IMR-90 (cell line): ENCODE data around the gene CLCA1.

Experiments
- BHLHE40 ChIP-seq: fragments of 150-350 bp; IDR thresholded peaks from 2 replicates; pipeline ENCODE4 v1.6.1; 2016; ENCODE audit warnings: mild to moderate bottlenecking, low read depth, low read length
- CEBPB ChIP-seq: IDR thresholded peaks from 2 replicates; pipeline ENCODE4 v1.6.1; 2012; ENCODE audit warnings: low read depth, low read length, improper control_type of control experiment
- CHD1 ChIP-seq: IDR thresholded peaks from 2 replicates; pipeline ENCODE4 v1.6.1; 2012; ENCODE audit warnings: low read depth, low read length, improper control_type of control experiment
- CTCF ChIP-seq: conservative IDR thresholded peaks from 2 replicates; pipeline ENCODE4 v1.5.1; 2012; ENCODE audit warnings: mild to moderate bottlenecking, low read depth, low read length, improper control_type of control experiment
- MAFK ChIP-seq: IDR thresholded peaks from 2 replicates; pipeline ENCODE4 v1.6.1; 2012; ENCODE audit warnings: low read depth, low read length, improper control_type of control experiment
- MAZ ChIP-seq: IDR thresholded peaks from 2 replicates; pipeline ENCODE4 v1.6.1; 2012; ENCODE audit warnings: low read depth, mild to moderate bottlenecking, low read length, improper control_type of control experiment, moderate library complexity, borderline replicate concordance
- MXI1 ChIP-seq: IDR thresholded peaks from 2 replicates; pipeline ENCODE4 v1.6.1; 2012; ENCODE audit warnings: low read depth, mild to moderate bottlenecking, low read length, moderate library complexity, borderline replicate concordance
- NFE2L2 ChIP-seq: fragments of 150-350 bp; IDR thresholded peaks from 2 replicates; pipeline ENCODE4 v1.6.1; 2016; ENCODE audit warnings: low read depth, mild to moderate bottlenecking, low read length
- POLR2A ChIP-seq: IDR thresholded peaks from 2 replicates; pipeline ENCODE4 v1.6.1; 2012; ENCODE audit warnings: mild to moderate bottlenecking, low read depth, low read length
- RAD21 ChIP-seq: IDR thresholded peaks from 2 replicates; pipeline ENCODE4 v1.6.1; 2012; ENCODE audit warnings: low read length, improper control_type of control experiment
- RCOR1 ChIP-seq: IDR thresholded peaks from 2 replicates; pipeline ENCODE4 v1.6.1; 2012; ENCODE audit warnings: mild to moderate bottlenecking, low read length, improper control_type of control experiment; ENCODE audit not compliant: insufficient replicate concordance
- RFX5 ChIP-seq: IDR thresholded peaks from 2 replicates; pipeline ENCODE4 v1.8.0; 2012; ENCODE audit warnings: low read depth, mild to moderate bottlenecking, low read length, moderate library complexity
- USF2 ChIP-seq: fragments of 150-350 bp; IDR thresholded peaks from 2 replicates; pipeline ENCODE4 v1.6.1; 2017; ENCODE audit warnings: mild to moderate bottlenecking, antibody characterized with exemption, low read length, low read depth

DNA sequence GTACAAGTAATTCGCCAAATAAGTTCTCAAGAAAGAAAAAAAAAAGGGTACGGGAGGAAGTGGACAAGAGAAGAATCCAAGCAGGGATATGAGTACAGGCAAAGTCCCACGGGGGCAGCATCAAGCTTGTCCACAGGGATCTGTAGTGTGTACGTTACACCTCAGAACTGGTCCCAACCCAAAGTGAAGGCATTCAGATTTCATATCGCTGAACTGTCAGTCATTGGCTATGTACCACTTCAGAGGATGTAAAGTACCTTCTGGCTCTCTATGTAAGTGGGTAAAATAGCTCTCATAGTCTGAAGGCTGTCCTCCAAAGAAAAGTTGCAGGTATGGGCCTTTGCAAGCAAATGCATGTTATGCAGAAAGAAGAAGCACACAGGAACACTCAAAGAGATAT is 70.0 kb downstream of the CLCA1 start:
- no peak for TF ChIP-seq CTCF
- no peak for TF ChIP-seq RFX5
- TF ChIP-seq NFE2L2 = no peak
- no peak for TF ChIP-seq MAFK
- TF ChIP-seq POLR2A = no peak
- no peak for TF ChIP-seq CEBPB
- TF ChIP-seq MAZ = no peak
- TF ChIP-seq RAD21 = no peak
- TF ChIP-seq BHLHE40 = no peak
- TF ChIP-seq CHD1 = no peak
- no peak for TF ChIP-seq USF2
- TF ChIP-seq MXI1 = no peak
- no peak for TF ChIP-seq RCOR1
